ENCODE results near the gene KRTAP4-11. TPM values are rescaled to one million over a fixed set of nuclear protein-coding genes. Genes with fewer than 3 reads are reported as not detected.
"Not testable (repeated sequence)": the region's sequence is repeated elsewhere in the genome, so short reads cannot be mapped to it uniquely, and the experiment has no call there.

Gene KRTAP4-11
- total RNA-seq, 4 donors from 2014 or later, result not detected

DNA sequence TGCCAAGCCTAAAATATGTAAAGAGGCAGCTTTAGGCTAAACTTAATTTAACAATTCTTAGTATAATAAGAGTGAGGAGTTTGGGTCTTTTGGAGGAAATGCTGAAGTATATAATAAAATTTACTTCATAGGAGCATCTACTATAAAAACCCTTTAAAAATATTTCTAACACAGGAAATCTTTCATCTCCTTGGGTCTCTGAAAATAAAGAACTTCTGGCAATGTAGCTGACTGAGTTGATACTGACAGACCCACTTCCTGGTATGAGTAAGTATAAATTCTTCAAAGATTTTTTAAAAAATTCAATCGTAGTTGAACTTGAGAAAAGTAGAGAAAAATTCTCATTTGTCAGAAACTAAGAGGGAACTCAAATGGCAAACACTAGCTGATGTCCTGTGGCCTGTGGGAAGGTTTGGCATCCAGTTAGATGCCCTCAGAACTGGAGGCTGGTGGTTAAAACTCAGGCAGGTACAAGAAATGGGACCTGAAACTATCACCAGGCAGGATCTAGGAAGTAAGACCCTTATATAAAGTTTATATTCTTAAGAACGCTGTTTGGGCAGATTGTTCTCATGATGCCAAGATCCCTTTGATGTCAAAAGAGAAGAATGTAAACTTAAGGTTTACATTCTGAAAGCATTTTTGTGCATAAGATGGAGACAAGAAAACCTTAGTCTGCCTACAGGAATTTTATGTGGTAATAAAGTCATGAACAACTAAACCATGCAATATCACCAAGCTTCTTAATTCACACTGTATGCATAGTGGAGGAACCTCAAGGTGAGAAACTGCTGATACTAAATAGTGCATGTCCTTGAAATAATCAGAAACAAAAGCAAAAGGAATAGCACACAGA, 15.9 kb upstream of the KRTAP4-11 start:
- 70% methylated on average over 2 of the region's 2 CpGs for WGBS, 2 donors
- Histone ChIP-seq H3K27me3 (no peaks in the 10 kb centered on the region), H3K4me3 (no peak overlapping the region), H3K27ac (no peak overlapping the region), H3K4me1 (no peaks in the 10 kb centered on the region), H3K36me3 (no peaks in the 10 kb centered on the region), H3K9me3 (no peaks in the 10 kb centered on the region)
- no peak for DNase-seq (ENCODE audit: low spot score in 2 of 2)
- TF ChIP-seq POLR2A (IDR thresholded peaks at IDR 0.05), result no peak
- TF ChIP-seq, protein P1, sequence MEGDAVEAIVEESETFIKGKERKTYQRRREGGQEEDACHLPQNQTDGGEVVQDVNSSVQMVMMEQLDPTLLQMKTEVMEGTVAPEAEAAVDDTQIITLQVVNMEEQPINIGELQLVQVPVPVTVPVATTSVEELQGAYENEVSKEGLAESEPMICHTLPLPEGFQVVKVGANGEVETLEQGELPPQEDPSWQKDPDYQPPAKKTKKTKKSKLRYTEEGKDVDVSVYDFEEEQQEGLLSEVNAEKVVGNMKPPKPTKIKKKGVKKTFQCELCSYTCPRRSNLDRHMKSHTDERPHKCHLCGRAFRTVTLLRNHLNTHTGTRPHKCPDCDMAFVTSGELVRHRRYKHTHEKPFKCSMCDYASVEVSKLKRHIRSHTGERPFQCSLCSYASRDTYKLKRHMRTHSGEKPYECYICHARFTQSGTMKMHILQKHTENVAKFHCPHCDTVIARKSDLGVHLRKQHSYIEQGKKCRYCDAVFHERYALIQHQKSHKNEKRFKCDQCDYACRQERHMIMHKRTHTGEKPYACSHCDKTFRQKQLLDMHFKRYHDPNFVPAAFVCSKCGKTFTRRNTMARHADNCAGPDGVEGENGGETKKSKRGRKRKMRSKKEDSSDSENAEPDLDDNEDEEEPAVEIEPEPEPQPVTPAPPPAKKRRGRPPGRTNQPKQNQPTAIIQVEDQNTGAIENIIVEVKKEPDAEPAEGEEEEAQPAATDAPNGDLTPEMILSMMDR (IDR thresholded peaks at IDR 0.05), result no peak
- TF ChIP-seq EP300 (IDR thresholded peaks at IDR 0.05), result no peak

DNA sequence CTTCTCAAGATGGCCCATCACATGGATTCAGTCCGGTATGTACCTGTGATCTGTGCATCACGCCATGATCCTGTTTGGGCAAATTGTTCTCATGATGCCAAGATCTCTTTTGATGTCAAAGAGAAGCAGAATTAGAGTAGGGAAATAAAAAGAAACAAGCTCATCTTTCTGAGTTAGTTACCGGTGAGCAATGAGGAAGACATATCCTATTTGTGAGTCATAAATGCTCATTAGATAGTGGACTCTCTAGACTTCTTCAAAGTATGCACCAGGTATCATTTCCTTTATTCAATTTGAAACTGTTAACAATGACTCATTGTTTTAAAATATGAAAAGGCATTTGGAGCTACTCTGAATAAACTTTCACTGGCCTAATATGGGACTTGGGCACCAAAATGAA, 13.8 kb upstream of the KRTAP4-11 start:
- no peak for DNase-seq (ENCODE audit: low spot score in 2 of 2)
- 84 to 85% methylated on average over 3 of the region's 3 CpGs for WGBS, 2 donors
- Histone ChIP-seq H3K4me3 (no peak overlapping the region), H3K36me3 (no peaks in the 10 kb centered on the region), H3K4me1 (no peaks in the 10 kb centered on the region), H3K27me3 (no peaks in the 10 kb centered on the region), H3K9me3 (no peaks in the 10 kb centered on the region), H3K27ac (no peak overlapping the region)
- no peak for TF ChIP-seq EP300 (IDR thresholded peaks at IDR 0.05)
- TF ChIP-seq, protein P1 (IDR thresholded peaks at IDR 0.05), result no peak
- TF ChIP-seq POLR2A (IDR thresholded peaks at IDR 0.05), result no peak

DNA sequence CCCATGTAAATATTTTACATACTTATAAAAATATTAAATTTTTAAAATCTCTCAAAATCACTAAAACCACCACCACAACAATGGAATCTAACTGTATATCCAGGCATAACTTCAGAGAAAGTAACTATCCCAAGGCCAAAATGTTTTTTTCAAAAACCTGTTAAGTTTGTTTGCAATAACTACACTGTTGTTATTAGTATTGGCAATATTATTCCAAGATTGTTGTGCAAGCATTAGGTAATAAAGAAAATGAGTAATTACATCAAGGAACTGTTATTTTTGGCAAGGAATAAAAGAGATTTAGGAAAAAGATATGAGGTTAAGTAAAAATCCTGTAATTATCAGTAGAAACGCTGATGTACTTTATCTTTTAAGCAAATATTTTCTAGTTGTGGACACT, 9.2 kb upstream of the KRTAP4-11 start:
- Histone ChIP-seq H3K4me1 (no peaks in the 10 kb centered on the region), H3K27me3 (peaks cover 0 to 4% of the 10 kb centered on the region in 2 donors), H3K9me3 (no peaks in the 10 kb centered on the region), H3K36me3 (no peaks in the 10 kb centered on the region), H3K4me3 (no peak overlapping the region), H3K27ac (no peak overlapping the region)
- TF ChIP-seq EP300 (IDR thresholded peaks at IDR 0.05) (no peak), POLR2A (IDR thresholded peaks at IDR 0.05) (no peak)
- TF ChIP-seq, protein P1 (IDR thresholded peaks at IDR 0.05), result no peak
- WGBS, 2 donors, result 60 to 64% methylated on average over 1 of the region's 1 CpG
- no peak for DNase-seq (ENCODE audit: low spot score in 2 of 2)

DNA sequence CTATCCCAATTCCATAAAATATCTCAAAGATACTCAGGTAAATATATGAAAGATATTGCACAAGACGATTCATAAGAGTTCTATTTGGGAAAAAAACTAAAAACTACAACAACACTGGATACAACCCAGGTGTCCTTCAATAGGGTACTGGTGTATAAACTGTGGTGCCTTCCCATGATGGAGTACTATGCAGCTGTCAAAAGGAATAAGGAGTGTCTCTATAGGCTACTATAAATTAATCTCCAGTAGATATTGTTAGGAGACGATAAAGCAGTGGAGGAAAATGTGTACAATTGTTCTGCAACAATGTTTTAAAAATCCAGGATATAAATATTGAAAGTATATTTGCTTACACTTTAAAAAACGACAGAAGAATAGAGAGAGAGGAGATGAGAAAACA, 8.2 kb upstream of the KRTAP4-11 start:
- WGBS, 2 donors, result 83 to 91% methylated on average over 3 of the region's 3 CpGs
- TF ChIP-seq POLR2A (IDR thresholded peaks at IDR 0.05) (no peak), EP300 (IDR thresholded peaks at IDR 0.05) (no peak)
- TF ChIP-seq, protein P1 (IDR thresholded peaks at IDR 0.05), result no peak

DNA sequence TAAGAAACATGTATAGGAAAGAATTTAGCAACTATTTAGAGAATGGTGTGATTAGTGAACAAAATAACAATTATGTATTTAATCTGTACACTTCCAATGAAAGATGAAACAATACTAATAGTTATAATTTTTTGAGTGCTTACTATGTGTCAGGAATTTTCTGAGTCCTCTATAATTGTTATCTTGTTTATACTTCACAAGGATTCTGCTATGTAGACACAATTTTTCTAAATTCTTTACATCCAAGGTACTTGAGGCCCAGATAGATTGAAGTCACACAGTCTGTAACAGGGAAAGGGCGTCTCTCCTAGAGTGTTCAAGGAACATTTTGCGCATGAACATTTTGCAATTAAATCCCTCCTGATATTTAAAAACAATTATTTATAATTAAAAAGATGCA, 6.9 kb upstream of the KRTAP4-11 start:
- no peaks in the 10 kb centered on the region for H3K9me3 ChIP-seq
- H3K27me3 ChIP-seq, result peaks cover 0 to 4% of the 10 kb centered on the region in 2 donors
- H3K4me3 ChIP-seq, result no peak overlapping the region
- DNase-seq (ENCODE audit: low spot score in 2 of 2), result no peak
- WGBS, 2 donors, result 96 to 97% methylated on average over 2 of the region's 2 CpGs
- H3K36me3 ChIP-seq, result no peaks in the 10 kb centered on the region
- no peak overlapping the region for H3K27ac ChIP-seq
- TF ChIP-seq POLR2A (IDR thresholded peaks at IDR 0.05) (no peak), EP300 (IDR thresholded peaks at IDR 0.05) (no peak)
- TF ChIP-seq, protein P1 (IDR thresholded peaks at IDR 0.05), result no peak
- no peaks in the 10 kb centered on the region for H3K4me1 ChIP-seq

More for the DNA sequence above, 8.2 kb upstream of the KRTAP4-11 start:
- Histone ChIP-seq H3K27ac (no peak overlapping the region), H3K4me3 (no peak overlapping the region), H3K9me3 (no peaks in the 10 kb centered on the region), H3K4me1 (no peaks in the 10 kb centered on the region), H3K36me3 (no peaks in the 10 kb centered on the region), H3K27me3 (peaks cover 0 to 4% of the 10 kb centered on the region in 2 donors)
- no peak for DNase-seq (ENCODE audit: low spot score in 2 of 2)

DNA sequence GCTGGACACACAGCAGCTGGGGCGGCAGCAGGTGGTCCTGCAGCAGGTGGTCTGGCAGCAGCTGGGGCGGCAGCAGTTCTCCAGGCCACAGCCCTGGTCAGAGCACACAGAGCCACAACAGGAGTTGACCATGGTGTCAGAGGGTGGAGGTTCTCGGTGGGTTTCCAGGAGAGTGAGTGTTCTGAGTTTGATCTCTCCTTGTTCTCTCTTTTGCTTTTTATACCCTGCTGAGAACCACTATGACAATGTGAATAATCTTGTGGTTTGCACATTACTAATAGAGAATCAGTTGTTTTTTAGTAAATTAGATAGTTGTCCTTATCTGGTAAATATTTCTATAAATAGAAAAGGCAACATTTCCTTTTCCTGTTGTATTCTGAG, 5.8 kb upstream of the KRTAP4-11 start, which contains the start of gene KRTAP4-12:
KRTAP4-12 (minus strand) TSS at position 192 of the 381 bp plus-strand sequence; CDS start at position 132, 60 bp downstream.
- H3K9me3 ChIP-seq; DNase-seq (ENCODE audit: low spot score in 2 of 2); H3K36me3 ChIP-seq; H3K27me3 ChIP-seq; H3K4me1 ChIP-seq; H3K4me3 ChIP-seq; H3K27ac ChIP-seq: not testable (repeated sequence)
- WGBS, 2 donors, result 77 to 78% methylated on average over 3 of the region's 3 CpGs

DNA sequence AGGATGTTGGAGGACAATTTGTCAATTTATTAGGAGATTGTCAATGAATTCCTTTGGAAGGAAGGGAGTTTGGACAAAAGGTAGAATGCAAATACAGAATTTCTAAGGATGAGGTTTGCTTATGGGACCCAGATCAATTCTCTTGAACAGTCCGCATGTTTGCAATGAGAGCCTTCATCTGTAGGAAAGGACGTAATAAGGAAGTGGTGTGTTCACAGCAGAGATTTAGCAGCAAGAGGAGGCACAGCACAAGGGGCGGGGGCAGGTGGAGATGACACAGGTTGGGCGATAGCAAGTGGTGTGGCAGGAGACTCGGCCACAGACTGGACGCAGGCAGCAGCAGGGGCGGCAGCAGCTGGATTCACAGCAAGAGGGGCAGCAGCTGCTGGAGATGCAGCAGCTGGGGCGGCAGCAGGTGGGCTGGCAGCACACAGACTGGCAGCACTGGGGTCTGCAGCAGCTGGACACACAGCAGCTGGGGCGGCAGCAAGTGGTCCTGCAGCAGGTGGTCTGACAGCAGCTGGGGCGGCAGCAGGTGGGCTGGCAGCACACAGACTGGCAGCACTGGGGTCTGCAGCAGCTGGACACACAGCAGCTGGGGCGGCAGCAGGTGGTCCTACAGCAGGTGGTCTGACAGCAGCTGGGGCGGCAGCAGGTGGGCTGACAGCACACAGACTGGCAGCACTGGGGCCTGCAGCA, 5.3 kb upstream of the KRTAP4-11 start:
- not testable (repeated sequence) for H3K9me3 ChIP-seq; DNase-seq (ENCODE audit: low spot score in 2 of 2); H3K4me3 ChIP-seq; H3K27me3 ChIP-seq; H3K4me1 ChIP-seq; H3K27ac ChIP-seq; H3K36me3 ChIP-seq
- 88 to 93% methylated on average over 10 to 11 of the region's 12 CpGs for WGBS, 2 donors

Measured in tibial nerve (tissue), 4 donors.